DND-41 (cell line): ENCODE measurements around the gene RUNX1.
"Not testable (repeated sequence)": the region's sequence is repeated elsewhere in the genome, so short reads cannot be mapped to it uniquely, and the experiment has no call there.

Experiments
- ATAC-seq: fragments of 200-7000 bp; cut with Tn5 transposase; 3 replicates; pipeline ENCODE4 v1.9.1; 2021; ENCODE audit warnings: low read depth; ENCODE audit not compliant: insufficient read depth
- DNase-seq: peaks from one replicate; pipeline ENCODE4 v3.0.0-alpha.2; 2020
- H2AFZ ChIP-seq: 2 replicates; pipeline ENCODE4 v1.6.0; 2012; ENCODE audit warnings: low read depth, low read length
- H3K27ac ChIP-seq: 2 replicates; pipeline ENCODE4 v1.5.1; 2012; ENCODE audit warnings: low read length, inconsistent platforms
- H3K27me3 ChIP-seq: fragments of 200-600 bp; sonication (generic); 2 replicates; pipeline ENCODE4 v1.6.0; 2012; ENCODE audit warnings: low read length, mild to moderate bottlenecking, inconsistent platforms; ENCODE audit not compliant: insufficient read depth, poor library complexity
- H3K36me3 ChIP-seq: 2 replicates; pipeline ENCODE4 v1.5.1; 2012; ENCODE audit warnings: low read length, inconsistent platforms; ENCODE audit not compliant: insufficient read depth
- H3K4me1 ChIP-seq: 2 replicates; pipeline ENCODE4 v1.5.1; 2012; ENCODE audit warnings: mild to moderate bottlenecking, low read length; ENCODE audit not compliant: insufficient read depth
- H3K4me2 ChIP-seq: 2 replicates; pipeline ENCODE4 v1.6.0; 2012; ENCODE audit warnings: mild to moderate bottlenecking, moderate library complexity, low read length, inconsistent platforms; ENCODE audit not compliant: insufficient read depth
- H3K4me3 ChIP-seq, 2 experiments: fragments of 200-600 bp in 1 of 2; shearing (Covaris generic) in 1 of 2; 2 replicates each; pipeline ENCODE4 v1.5.1; 2012 to 2016; ENCODE audit warnings: inconsistent platforms in 2 of 2, low read length in 2 of 2, mild to moderate bottlenecking in 2 of 2, low read depth in 1 of 2, moderate library complexity in 1 of 2
- H3K79me2 ChIP-seq: 2 replicates; pipeline ENCODE4 v1.6.0; 2012; ENCODE audit warnings: low read length, inconsistent platforms; ENCODE audit not compliant: insufficient read depth
- H3K9ac ChIP-seq: 2 replicates; pipeline ENCODE4 v1.6.0; 2012; ENCODE audit warnings: low read depth, mild to moderate bottlenecking, inconsistent platforms, low read length, moderate library complexity
- H3K9me3 ChIP-seq: 2 replicates; pipeline ENCODE4 v1.5.1; 2012; ENCODE audit warnings: low read length, moderate library complexity, mild to moderate bottlenecking, inconsistent platforms; ENCODE audit not compliant: insufficient read depth, severe bottlenecking
- H4K20me1 ChIP-seq: 2 replicates; pipeline ENCODE4 v1.6.0; 2012; ENCODE audit warnings: low read length; ENCODE audit not compliant: insufficient read depth
- EZH2 ChIP-seq: IDR thresholded peaks from 3 replicates; pipeline ENCODE4 v1.6.1; 2012; ENCODE audit warnings: borderline replicate concordance, low read depth, mild to moderate bottlenecking, moderate library complexity, low read length, inconsistent platforms; ENCODE audit not compliant: severe bottlenecking
- TF ChIP-seq, protein P1 (sequence below): IDR thresholded peaks from 2 replicates; pipeline ENCODE4 v1.5.1; 2012; ENCODE audit warnings: borderline replicate concordance, low read length, moderate library complexity, mild to moderate bottlenecking; ENCODE audit not compliant: poor library complexity, severe bottlenecking; ENCODE audit errors: extremely low read depth

Gene RUNX1

DNA sequence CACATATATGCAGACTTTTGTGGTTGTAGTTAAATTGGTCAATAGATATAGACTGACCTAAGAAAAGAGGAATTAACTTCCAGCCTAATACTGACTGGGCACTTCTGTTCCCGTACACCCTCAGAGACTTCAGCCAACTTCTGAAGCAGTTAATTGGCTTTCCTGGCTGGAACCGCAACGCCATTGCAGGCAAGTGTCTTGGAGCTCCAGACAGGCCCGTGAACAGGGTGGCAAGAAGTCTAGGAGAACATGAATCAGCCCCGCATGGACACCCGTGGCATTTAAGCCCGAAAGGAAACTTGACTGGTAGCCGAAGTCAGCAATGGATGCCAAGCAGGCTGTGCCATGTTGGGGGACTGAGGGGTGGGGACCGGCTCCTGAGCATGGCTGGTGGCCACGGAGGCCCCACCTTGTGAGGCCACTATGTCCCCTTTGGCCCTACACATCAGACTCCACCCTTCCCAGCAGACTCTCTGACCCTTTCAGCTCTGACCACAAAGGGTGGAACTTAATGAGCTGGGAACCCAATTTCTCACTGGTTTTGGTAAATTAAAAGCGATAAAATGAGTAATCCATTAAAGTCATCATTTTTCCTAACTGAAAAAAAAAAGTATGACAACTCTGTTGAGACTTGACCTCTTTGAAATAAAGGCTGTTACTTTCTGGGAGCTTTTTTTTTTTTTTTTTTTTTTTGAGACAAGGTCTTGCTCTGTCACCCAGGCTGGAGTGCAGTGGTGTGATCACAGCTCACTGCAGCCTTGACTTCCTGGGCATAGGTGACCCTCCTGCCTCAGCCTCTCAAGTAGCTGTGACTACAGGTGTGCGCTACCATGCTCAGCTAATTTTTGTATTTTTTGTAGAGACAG lies 54.1 kb downstream of the RUNX1 start:
- no peak overlapping the region for H3K4me3 ChIP-seq
- ATAC-seq = no peak
- TF ChIP-seq EZH2 = no peak
- TF ChIP-seq, protein P1, sequence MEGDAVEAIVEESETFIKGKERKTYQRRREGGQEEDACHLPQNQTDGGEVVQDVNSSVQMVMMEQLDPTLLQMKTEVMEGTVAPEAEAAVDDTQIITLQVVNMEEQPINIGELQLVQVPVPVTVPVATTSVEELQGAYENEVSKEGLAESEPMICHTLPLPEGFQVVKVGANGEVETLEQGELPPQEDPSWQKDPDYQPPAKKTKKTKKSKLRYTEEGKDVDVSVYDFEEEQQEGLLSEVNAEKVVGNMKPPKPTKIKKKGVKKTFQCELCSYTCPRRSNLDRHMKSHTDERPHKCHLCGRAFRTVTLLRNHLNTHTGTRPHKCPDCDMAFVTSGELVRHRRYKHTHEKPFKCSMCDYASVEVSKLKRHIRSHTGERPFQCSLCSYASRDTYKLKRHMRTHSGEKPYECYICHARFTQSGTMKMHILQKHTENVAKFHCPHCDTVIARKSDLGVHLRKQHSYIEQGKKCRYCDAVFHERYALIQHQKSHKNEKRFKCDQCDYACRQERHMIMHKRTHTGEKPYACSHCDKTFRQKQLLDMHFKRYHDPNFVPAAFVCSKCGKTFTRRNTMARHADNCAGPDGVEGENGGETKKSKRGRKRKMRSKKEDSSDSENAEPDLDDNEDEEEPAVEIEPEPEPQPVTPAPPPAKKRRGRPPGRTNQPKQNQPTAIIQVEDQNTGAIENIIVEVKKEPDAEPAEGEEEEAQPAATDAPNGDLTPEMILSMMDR = no peak
- H3K79me2 ChIP-seq = peaks cover 100% of the 10 kb centered on the region
- no peaks in the 10 kb centered on the region for H3K27me3 ChIP-seq
- H3K27ac ChIP-seq = peak overlapping the region; percentile 42
- no peak overlapping the region for H3K9ac ChIP-seq
- H3K9me3 ChIP-seq = no peaks in the 10 kb centered on the region
- peaks cover 82% of the 10 kb centered on the region for H3K36me3 ChIP-seq
- no peak for DNase-seq
- no peak overlapping the region for H2AFZ ChIP-seq
- H4K20me1 ChIP-seq = peaks cover 87% of the 10 kb centered on the region
- H3K4me2 ChIP-seq = no peak overlapping the region
- H3K4me1 ChIP-seq = peaks cover 29% of the 10 kb centered on the region

DNA sequence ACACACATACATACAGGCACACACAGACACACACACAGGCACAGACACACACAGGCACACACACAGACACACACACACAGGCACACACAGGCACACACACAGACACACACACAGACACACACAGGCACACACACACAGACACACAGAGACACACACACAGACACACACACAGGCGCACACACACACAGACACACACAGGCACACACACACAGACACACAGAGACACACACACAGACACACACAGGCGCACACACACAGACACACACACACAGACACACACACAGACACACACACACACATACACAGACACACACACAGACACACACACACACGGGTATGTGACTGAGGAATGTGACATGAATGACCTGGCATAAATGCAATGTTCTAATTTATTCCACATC lies 55.6 kb downstream of the RUNX1 start:
- peak overlapping the region; percentile 5; the same call in 1 of the 2 replicates for H3K27ac ChIP-seq
- not testable (repeated sequence) for H3K27me3 ChIP-seq, H3K4me3 ChIP-seq, H3K9me3 ChIP-seq, ATAC-seq, H3K9ac ChIP-seq, DNase-seq, H2AFZ ChIP-seq, H3K4me2 ChIP-seq
- H3K79me2 ChIP-seq = peaks cover 100% of the 10 kb centered on the region
- H4K20me1 ChIP-seq = peaks cover 84% of the 10 kb centered on the region
- H3K36me3 ChIP-seq = peaks cover 81% of the 10 kb centered on the region
- peaks cover 36% of the 10 kb centered on the region for H3K4me1 ChIP-seq

- Histone ChIP-seq H3K36me3 (peaks cover 83% of the 10 kb centered on the region), H3K9ac (no peak overlapping the region), H3K79me2 (peaks cover 100% of the 10 kb centered on the region), H3K27ac (peak overlapping the region; percentile 61), H3K27me3 (no peaks in the 10 kb centered on the region), H2AFZ (no peak overlapping the region), H4K20me1 (peaks cover 86% of the 10 kb centered on the region), H3K4me1 (peaks cover 42% of the 10 kb centered on the region), H3K4me2 (no peak overlapping the region), H3K9me3 (no peaks in the 10 kb centered on the region), H3K4me3 (no peak overlapping the region)
- no peak for TF ChIP-seq EZH2
- TF ChIP-seq, protein P1 = no peak
- no peak for ATAC-seq
- no peak for DNase-seq
These were observed 56.2 kb downstream of the RUNX1 start for GRCh38 chr21:34992736-34993398.

DNA sequence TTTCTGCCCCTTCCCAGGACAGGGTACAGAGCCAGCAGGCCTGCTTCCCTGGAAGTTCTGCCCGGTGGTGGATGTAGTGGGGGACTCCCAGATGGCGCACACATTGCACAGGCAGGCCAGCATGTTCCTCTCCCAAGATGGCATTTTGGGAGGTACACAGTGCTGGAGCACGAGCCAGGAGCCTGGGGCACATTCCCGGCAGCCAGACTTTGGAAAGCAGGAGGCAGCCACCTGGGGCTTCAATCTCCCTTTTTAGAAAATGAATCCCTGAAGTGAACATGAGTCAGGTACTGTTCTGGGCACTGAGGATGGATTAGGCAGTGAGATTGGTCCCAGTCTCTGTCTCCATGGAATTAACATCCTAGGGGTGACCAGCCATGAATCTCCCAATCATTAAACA lies 56.9 kb downstream of the RUNX1 start:
- peaks cover 86% of the 10 kb centered on the region for H4K20me1 ChIP-seq
- no peak overlapping the region for H3K9ac ChIP-seq

More for the DNA sequence above, 56.9 kb downstream of the RUNX1 start:
- Histone ChIP-seq H2AFZ (no peak overlapping the region), H3K9me3 (no peaks in the 10 kb centered on the region), H3K4me1 (peaks cover 49% of the 10 kb centered on the region), H3K4me3 (no peak overlapping the region), H3K27me3 (no peaks in the 10 kb centered on the region), H3K4me2 (no peak overlapping the region), H3K79me2 (peaks cover 100% of the 10 kb centered on the region), H3K36me3 (peaks cover 83% of the 10 kb centered on the region), H3K27ac (peak overlapping the region; percentile 53; the same call in 1 of the 2 replicates)
- ATAC-seq = no peak
- TF ChIP-seq, protein P1 = no peak
- TF ChIP-seq EZH2 = no peak
- no peak for DNase-seq
